ENCODE data around the gene ADSL. TPM values are rescaled to one million over a fixed set of nuclear protein-coding genes. Genes with fewer than 3 reads are reported as not detected.

The ADSL gene
- total RNA-seq, 1 experiment from 2014 or later, result 126 TPM

GRCh38 chr22:40345815-40346184, 500 bp upstream of the ADSL start:
- TF ChIP-seq YY1 (IDR thresholded peaks at IDR 0.05; ENCODE audit: extremely low read depth, insufficient replicate concordance, low read depth, low read length), result no peak
- no peak for TF ChIP-seq SP1 (IDR thresholded peaks at IDR 0.05; ENCODE audit: low read depth)
- TF ChIP-seq ATF3 (IDR thresholded peaks at IDR 0.05), result no peak
- no peak for TF ChIP-seq TCF7L2 (IDR thresholded peaks at IDR 0.05; ENCODE audit: borderline replicate concordance, extremely low read depth, insufficient read depth, insufficient read length)
- TF ChIP-seq ELF1 (IDR thresholded peaks at IDR 0.05; ENCODE audit: borderline replicate concordance, low read depth), result no peak
- no peak for TF ChIP-seq JUND (IDR thresholded peaks at IDR 0.05)
- no peak for TF ChIP-seq SIN3A (IDR thresholded peaks at IDR 0.05; ENCODE audit: low read depth)
- no peak for TF ChIP-seq CEBPB (IDR thresholded peaks at IDR 0.05; ENCODE audit: low read depth)
- TF ChIP-seq SRF (IDR thresholded peaks at IDR 0.05; ENCODE audit: low read depth), result no peak
- TF ChIP-seq FOSL1 (IDR thresholded peaks at IDR 0.05; ENCODE audit: low read depth), result no peak
- no peak for TF ChIP-seq CTCF (IDR thresholded peaks at IDR 0.05 in 2 of 3, conservative IDR thresholded peaks at IDR 0.05 in 1 of 3; ENCODE audit: borderline replicate concordance in 1 of 3, insufficient read depth in 1 of 3, low read depth in 2 of 3, low read length in 2 of 3)
- TF ChIP-seq POLR2AphosphoS5 (IDR thresholded peaks at IDR 0.05; ENCODE audit: low read depth, low read length), result no peak
- no peak; the same call in 1 of the 2 replicates for TF ChIP-seq RAD21 (IDR thresholded peaks at IDR 0.05; ENCODE audit: low read depth)
- no peak for TF ChIP-seq REST (IDR thresholded peaks at IDR 0.05; ENCODE audit: low read depth)
- TF ChIP-seq CBX3 (IDR thresholded peaks at IDR 0.05; ENCODE audit: low read depth), result no peak
- TF ChIP-seq EZH2phosphoT487 (IDR thresholded peaks at IDR 0.05; ENCODE audit: borderline replicate concordance), result no peak
- no peak for TF ChIP-seq ZNF274 (IDR thresholded peaks at IDR 0.05; ENCODE audit: low read depth, low read length)
- no peak for TF ChIP-seq EGR1 (IDR thresholded peaks at IDR 0.05; ENCODE audit: low read depth)
- TF ChIP-seq EZH2 (IDR thresholded peaks at IDR 0.05), result no peak
- ChIA-PET POLR2A (interaction anchor here (0.9 to 4.0 kb wide), 2 partner anchors 168 to 302 kb away, joined by 3 to 18 read pairs; partner anchors contain the start of gene TNRC6B), RAD21 (ENCODE audit: low non-redundant PET in 1 of 2, low total read pairs in 2 of 2, uncharacterized antibody in 2 of 2, unreplicated experiment in 2 of 2) (interaction anchor here in 1 of 2 experiments (1.0 kb wide), 1 partner anchor 302 kb away, joined by 4 read pairs; no protein-coding TSS in a partner anchor), CTCF (interaction anchor here (0.7 to 1.3 kb wide), 4 partner anchors 16 to 309 kb away, joined by 3 to 5 read pairs (median 3); no protein-coding TSS in a partner anchor)
- Histone ChIP-seq H3K27me3 (ENCODE audit: insufficient read depth, low read length) (no peaks in the 10 kb centered on the region), H3K9me3 (ENCODE audit: control insufficient read depth in 1 of 2, insufficient read depth in 1 of 2, low read depth in 1 of 2, low read length in 2 of 2) (no peaks in the 10 kb centered on the region), H3K4me3 (replicated peaks in 1 of 2; ENCODE audit: low read depth in 1 of 2, low read length in 2 of 2) (peak overlapping the region; percentile 72 to 96), H3K4me1 (ENCODE audit: control insufficient read depth in 1 of 2, insufficient read depth in 2 of 2, low read length in 2 of 2) (peaks cover 8 to 17% of the 10 kb centered on the region in 2 experiments; a peak in 3 of 4 replicates), H3K9ac (ENCODE audit: low read length) (peak overlapping the region; percentile 74), H3K79me2 (ENCODE audit: insufficient read depth, low read length) (peaks cover 45% of the 10 kb centered on the region), H3K36me3 (ENCODE audit: control insufficient read depth in 1 of 2, insufficient read depth in 2 of 2, low read length in 2 of 2) (peaks cover 6 to 17% of the 10 kb centered on the region in 2 experiments; a peak in 3 of 4 replicates), H3K4me2 (ENCODE audit: low read length) (peak overlapping the region; percentile 85), H3K9me2 (ENCODE audit: insufficient read depth) (no peaks in the 10 kb centered on the region), H4K20me1 (ENCODE audit: insufficient read depth) (no peaks in the 10 kb centered on the region), H3K27ac (ENCODE audit: low read depth, low read length) (peak overlapping the region; percentile 92), H2AFZ (ENCODE audit: low read depth, low read length, poor library complexity, severe bottlenecking) (no peak overlapping the region)
- ATAC-seq (peak; percentile 46), DNase-seq (ENCODE audit: low read depth, low spot score) (no peak)
- BruUV-seq (replicated peaks), result TSS peak; percentile 93
- intact Hi-C loops (cut with micrococcal nuclease), result loop anchor here (2.0 to 10.0 kb wide), 4 partner anchors 169 to 813 kb away; partner anchors contain the start of genes RPS19BP1 and TNRC6B

Measured in HCT116 (cell line).